Amygdala (tissue), 56 donors: ENCODE results near the gene USP28.
"Not testable (repeated sequence)": the region's sequence is repeated elsewhere in the genome, so short reads cannot be mapped to it uniquely, and the experiment has no call there.

Source experiments
- DNase-seq, 56 donors: peaks; one replicate each; lab custom pipeline; 2025; lab: John Stamatoyannopoulos, UW

Gene USP28

GRCh38 chr11:113781682-113782081, 93.7 kb downstream of the USP28 start:
- no peak for DNase-seq

- no peak for DNase-seq
Measured at GRCh38 chr11:113779496-113779895, 95.9 kb downstream of the USP28 start, which contains the start of gene CLDN25. Gene CLDN25, plus strand, starts transcription at chr11:113779796. Its CDS starts 0 bp downstream, at chr11:113779796.

- DNase-seq: peak in 51 of 56 donors; percentile 2 to 88 (median 45)
Measured at GRCh38 chr11:113778111-113778910, 97.1 kb downstream of the USP28 start.

- DNase-seq: no peak
Measured at GRCh38 chr11:113774174-113774503, 101.2 kb downstream of the USP28 start.

GRCh38 chr11:113773416-113774173, 101.8 kb downstream of the USP28 start, which contains the start of gene ZW10:
Gene ZW10, minus strand, starts transcription at chr11:113773692. Its CDS starts 26 bp downstream, at chr11:113773666.
- peak; percentile 60 to 98 (median 91) for DNase-seq

- peak in 1 of 56 donors; percentile 63 for DNase-seq
Measured at GRCh38 chr11:113773092-113773415, 102.3 kb downstream of the USP28 start.

- DNase-seq: no peak
Measured at GRCh38 chr11:113771964-113772363, 103.4 kb downstream of the USP28 start.

- DNase-seq: no peak
Measured at GRCh38 chr11:113764527-113765219, 110.7 kb downstream of the USP28 start.

GRCh38 chr11:113763040-113763439, 112.3 kb downstream of the USP28 start:
- not testable (repeated sequence) for DNase-seq

GRCh38 chr11:113760241-113760640, 115.1 kb downstream of the USP28 start:
- DNase-seq: no peak

GRCh38 chr11:113752932-113753331, 122.4 kb downstream of the USP28 start:
- DNase-seq: no peak
